ENCODE data around the gene RPL26.
A peak's percentile ranks its signal among the peaks of the same experiment; 100 is the strongest.

The RPL26 gene

GRCh38 chr17:8383143-8383822, at the start of gene RPL26:
Gene RPL26, minus strand, starts transcription at chr17:8383193. Its CDS starts 883 bp downstream, at chr17:8382310.
- Mint-ChIP-seq H3K36me3 (ENCODE audit: low read depth) (peaks cover 40% of the 10 kb centered on the region), H3K27me3 (ENCODE audit: low read depth) (no peaks in the 10 kb centered on the region), H3K27ac (peak within 1 kb of the TSS; percentile 93), H3K4me3 (peak within 1 kb of the TSS; percentile 94), H3K4me1 (ENCODE audit: low read depth) (peaks cover 48% of the 10 kb centered on the region), H3K9me3 (no peaks in the 10 kb centered on the region)

DNA sequence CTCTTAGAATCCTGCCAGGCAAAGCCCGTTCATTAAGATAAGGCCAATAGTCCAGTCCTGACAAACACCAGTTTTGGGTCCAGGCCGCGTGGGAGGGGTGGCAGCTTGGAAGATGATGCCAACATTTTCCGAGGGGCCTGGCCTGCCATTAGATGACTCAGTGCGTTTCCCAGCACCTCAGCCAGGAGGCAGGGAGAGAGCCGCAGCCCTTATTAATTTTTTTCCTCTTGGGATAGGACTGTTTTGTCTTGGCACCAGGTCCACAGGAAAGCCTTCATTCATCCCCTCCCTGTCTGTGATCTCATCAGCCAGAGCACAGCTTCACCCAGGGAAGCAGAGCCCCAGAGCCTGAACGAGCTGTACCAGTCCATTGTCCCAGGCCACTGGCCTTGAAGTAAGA, 48.0 kb upstream of the RPL26 start:
- H3K4me1 Mint-ChIP-seq (ENCODE audit: low read depth), result peaks cover 6% of the 10 kb centered on the region
- no peak overlapping the region for H3K4me3 Mint-ChIP-seq
- no peaks in the 10 kb centered on the region for H3K27me3 Mint-ChIP-seq (ENCODE audit: low read depth)
- H3K36me3 Mint-ChIP-seq (ENCODE audit: low read depth), result no peaks in the 10 kb centered on the region
- H3K9me3 Mint-ChIP-seq, result no peaks in the 10 kb centered on the region
- no peak overlapping the region for H3K27ac Mint-ChIP-seq

GRCh38 chr17:8426802-8427201, 43.8 kb upstream of the RPL26 start:
- Mint-ChIP-seq H3K4me1 (ENCODE audit: low read depth) (no peaks in the 10 kb centered on the region), H3K9me3 (no peaks in the 10 kb centered on the region), H3K36me3 (ENCODE audit: low read depth) (no peaks in the 10 kb centered on the region), H3K27ac (no peak overlapping the region), H3K27me3 (ENCODE audit: low read depth) (peaks cover 13% of the 10 kb centered on the region), H3K4me3 (no peak overlapping the region)

DNA sequence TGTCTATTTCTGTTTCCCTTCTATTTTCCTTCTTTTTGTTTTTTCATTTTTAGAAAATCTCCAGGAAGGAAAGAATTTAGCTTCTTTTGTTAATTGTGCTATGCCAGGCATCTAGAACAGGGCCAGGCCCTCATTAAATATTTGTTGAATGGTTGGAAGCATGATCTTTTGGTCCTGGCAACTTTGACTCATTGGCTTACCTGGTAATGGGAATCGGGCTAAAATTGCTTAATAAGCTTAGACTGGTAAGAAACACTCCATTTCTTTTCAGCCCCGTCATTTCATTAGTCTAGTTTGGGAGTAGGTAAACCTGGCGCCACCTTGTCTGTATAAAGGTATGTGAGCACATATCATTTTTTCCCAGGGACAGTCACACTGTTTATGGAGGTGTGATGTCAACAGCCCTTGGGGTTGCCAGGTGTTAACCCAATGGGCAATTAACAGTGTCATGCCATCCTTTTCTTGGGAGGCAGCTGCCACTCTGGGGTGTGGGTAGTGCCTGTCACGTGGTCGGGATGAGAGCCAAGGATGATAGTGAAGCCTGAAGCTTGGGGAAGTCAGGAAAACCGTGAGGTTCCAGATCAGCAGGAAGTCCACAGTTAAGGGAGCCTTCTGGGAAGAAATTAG, 43.2 kb upstream of the RPL26 start:
- Mint-ChIP-seq H3K9me3 (no peaks in the 10 kb centered on the region), H3K27me3 (ENCODE audit: low read depth) (peaks cover 13% of the 10 kb centered on the region), H3K27ac (no peak overlapping the region)

DNA sequence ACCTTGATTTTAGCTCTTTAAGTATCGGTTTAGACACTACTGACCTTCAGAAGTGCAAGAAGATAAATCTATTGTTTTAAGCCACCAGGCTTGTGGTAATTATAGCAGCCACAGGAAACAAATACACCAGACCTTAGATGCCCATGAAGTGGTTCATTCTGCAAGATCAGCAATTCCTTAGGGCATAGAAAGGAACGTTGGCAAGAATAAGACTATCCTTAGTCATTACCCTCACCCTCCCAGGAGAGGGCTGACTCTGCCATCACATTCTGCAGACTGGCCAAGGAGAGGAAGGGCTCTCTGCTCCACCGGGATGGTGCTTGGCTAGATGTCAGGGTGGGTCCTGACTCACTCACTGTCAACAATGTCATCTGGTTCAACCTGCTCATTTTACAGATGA, 38.6 kb upstream of the RPL26 start:
- no peaks in the 10 kb centered on the region for H3K36me3 Mint-ChIP-seq (ENCODE audit: low read depth)
- no peak overlapping the region for H3K27ac Mint-ChIP-seq
- no peaks in the 10 kb centered on the region for H3K4me1 Mint-ChIP-seq (ENCODE audit: low read depth)
- no peaks in the 10 kb centered on the region for H3K9me3 Mint-ChIP-seq
- peaks cover 45% of the 10 kb centered on the region for H3K27me3 Mint-ChIP-seq (ENCODE audit: low read depth)
- H3K4me3 Mint-ChIP-seq, result no peak overlapping the region

More for the DNA sequence above, 43.2 kb upstream of the RPL26 start:
- Mint-ChIP-seq H3K36me3 (ENCODE audit: low read depth) (no peaks in the 10 kb centered on the region), H3K4me1 (ENCODE audit: low read depth) (no peaks in the 10 kb centered on the region), H3K4me3 (no peak overlapping the region)

GRCh38 chr17:8420041-8420934, 37.3 kb upstream of the RPL26 start:
- Mint-ChIP-seq H3K4me1 (ENCODE audit: low read depth) (no peaks in the 10 kb centered on the region), H3K27me3 (ENCODE audit: low read depth) (peaks cover 53% of the 10 kb centered on the region), H3K27ac (no peak overlapping the region), H3K4me3 (no peak overlapping the region), H3K9me3 (no peaks in the 10 kb centered on the region), H3K36me3 (ENCODE audit: low read depth) (no peaks in the 10 kb centered on the region)

DNA sequence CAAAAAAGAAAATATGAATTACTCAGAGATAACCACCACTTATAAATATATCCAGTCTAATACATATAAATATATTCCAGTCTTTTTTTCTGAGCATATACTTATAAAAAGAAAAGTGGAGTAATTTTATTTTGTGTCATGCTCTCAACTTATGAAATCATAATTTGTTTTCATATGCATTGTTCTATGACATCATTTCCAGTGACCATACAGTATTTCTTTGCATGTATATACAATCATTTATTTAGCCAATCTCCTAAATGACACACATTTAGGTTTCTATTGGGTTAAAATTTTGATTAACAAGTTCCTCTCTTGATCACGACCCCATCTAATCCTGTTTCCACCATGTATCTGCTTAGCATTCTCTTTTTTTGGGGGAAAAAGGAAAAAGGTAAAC, 36.3 kb upstream of the RPL26 start:
- Mint-ChIP-seq H3K27me3 (ENCODE audit: low read depth) (peaks cover 50% of the 10 kb centered on the region), H3K36me3 (ENCODE audit: low read depth) (no peaks in the 10 kb centered on the region), H3K27ac (no peak overlapping the region), H3K9me3 (no peaks in the 10 kb centered on the region), H3K4me1 (ENCODE audit: low read depth) (no peaks in the 10 kb centered on the region), H3K4me3 (no peak overlapping the region)

GRCh38 chr17:8418471-8418870, 35.5 kb upstream of the RPL26 start:
- Mint-ChIP-seq H3K27me3 (ENCODE audit: low read depth) (peaks cover 52% of the 10 kb centered on the region), H3K9me3 (no peaks in the 10 kb centered on the region), H3K4me1 (ENCODE audit: low read depth) (peaks cover 1% of the 10 kb centered on the region), H3K4me3 (no peak overlapping the region), H3K27ac (no peak overlapping the region), H3K36me3 (ENCODE audit: low read depth) (no peaks in the 10 kb centered on the region)

DNA sequence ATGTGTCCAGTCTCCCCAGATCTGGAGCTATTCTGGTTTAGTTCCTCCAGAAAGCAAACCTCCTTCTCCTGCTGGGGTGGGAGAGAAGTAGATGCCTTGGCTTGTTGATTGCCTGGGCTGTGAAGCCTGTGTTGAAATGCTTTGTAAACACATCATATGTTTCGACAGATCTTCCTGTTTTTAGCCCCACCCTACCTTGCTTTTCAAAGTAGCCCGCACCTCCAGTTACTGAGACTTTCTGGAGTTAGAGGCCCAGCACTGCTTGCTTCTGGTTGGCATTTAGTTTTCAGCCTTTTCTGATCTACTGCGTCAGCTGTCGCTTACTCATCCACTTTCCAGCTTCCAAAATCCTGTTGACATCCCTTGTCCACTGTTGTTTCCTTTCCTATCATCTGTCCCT, 34.8 kb upstream of the RPL26 start:
- H3K27ac Mint-ChIP-seq, result no peak overlapping the region
- H3K27me3 Mint-ChIP-seq (ENCODE audit: low read depth), result peaks cover 56% of the 10 kb centered on the region
- H3K4me1 Mint-ChIP-seq (ENCODE audit: low read depth), result peaks cover 3% of the 10 kb centered on the region

DNA sequence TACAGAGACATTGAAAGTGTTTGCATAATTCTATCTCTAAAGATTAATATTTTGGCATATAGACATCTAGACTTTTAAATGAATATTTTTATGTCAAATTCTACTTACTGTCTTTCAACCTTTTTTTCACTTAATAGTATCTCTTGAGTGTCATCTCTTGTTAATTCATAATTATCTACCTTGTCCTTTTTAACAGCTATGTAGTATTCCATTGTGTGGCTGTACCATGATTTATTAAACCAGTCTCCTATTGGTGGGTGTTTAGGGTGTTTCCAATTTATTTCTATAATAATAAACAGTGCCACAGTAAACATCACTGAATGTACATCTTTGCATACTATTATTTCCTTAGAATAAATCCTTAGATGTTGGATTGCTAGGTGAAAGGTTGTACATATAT, 30.9 kb upstream of the RPL26 start:
- Mint-ChIP-seq H3K9me3 (no peaks in the 10 kb centered on the region), H3K27ac (no peak overlapping the region), H3K4me3 (no peak overlapping the region), H3K4me1 (ENCODE audit: low read depth) (peaks cover 8% of the 10 kb centered on the region), H3K36me3 (ENCODE audit: low read depth) (no peaks in the 10 kb centered on the region), H3K27me3 (ENCODE audit: low read depth) (peaks cover 56% of the 10 kb centered on the region)

More for the DNA sequence above, 34.8 kb upstream of the RPL26 start:
- Mint-ChIP-seq H3K9me3 (no peaks in the 10 kb centered on the region), H3K4me3 (no peak overlapping the region), H3K36me3 (ENCODE audit: low read depth) (no peaks in the 10 kb centered on the region)

- Mint-ChIP-seq H3K27me3 (ENCODE audit: low read depth) (peaks cover 51% of the 10 kb centered on the region), H3K9me3 (no peaks in the 10 kb centered on the region), H3K27ac (no peak overlapping the region), H3K4me3 (no peak overlapping the region), H3K36me3 (ENCODE audit: low read depth) (no peaks in the 10 kb centered on the region), H3K4me1 (ENCODE audit: low read depth) (peaks cover 8% of the 10 kb centered on the region)
Measured at GRCh38 chr17:8413328-8413727, 30.3 kb upstream of the RPL26 start.

DNA sequence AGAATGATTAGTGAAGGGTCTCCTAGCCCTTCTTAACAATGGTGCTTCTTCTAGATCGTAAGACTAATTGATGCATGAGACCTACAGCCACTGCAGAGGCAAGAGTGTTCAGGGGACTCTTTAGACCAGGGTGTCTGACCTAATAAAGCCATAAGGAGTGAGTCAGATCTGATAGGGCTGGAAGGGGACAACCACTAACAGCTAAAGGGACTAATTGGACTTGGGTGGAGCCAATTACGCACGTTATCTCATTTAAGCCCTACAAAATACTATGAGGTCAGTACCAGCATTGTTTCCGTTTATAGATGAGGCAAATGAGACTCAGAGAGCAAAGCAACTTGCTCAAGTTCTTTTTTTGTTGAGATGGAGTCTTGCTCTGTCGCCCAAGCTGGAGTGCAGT, 29.1 kb upstream of the RPL26 start:
- no peak overlapping the region for H3K4me3 Mint-ChIP-seq
- H3K36me3 Mint-ChIP-seq (ENCODE audit: low read depth), result no peaks in the 10 kb centered on the region
- peaks cover 39% of the 10 kb centered on the region for H3K27me3 Mint-ChIP-seq (ENCODE audit: low read depth)
- no peaks in the 10 kb centered on the region for H3K9me3 Mint-ChIP-seq
- peaks cover 8% of the 10 kb centered on the region for H3K4me1 Mint-ChIP-seq (ENCODE audit: low read depth)
- H3K27ac Mint-ChIP-seq, result no peak overlapping the region

DNA sequence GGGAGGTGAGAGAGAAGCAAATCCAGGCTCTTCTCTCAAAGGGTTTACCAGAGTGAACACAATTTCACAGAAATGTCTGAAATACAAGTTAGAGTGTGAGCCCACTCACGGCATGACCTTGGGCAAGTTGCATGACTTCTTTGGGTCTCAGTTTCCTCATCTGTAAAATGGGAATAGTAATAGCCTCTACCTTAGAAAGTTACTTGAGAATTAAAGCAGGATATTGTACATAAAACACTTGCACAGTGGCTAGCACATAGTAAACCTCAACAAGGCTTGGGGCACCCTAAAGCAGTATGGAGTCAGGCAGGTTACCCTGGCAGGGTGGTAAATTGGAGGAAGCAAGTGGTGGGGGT, 27.9 kb upstream of the RPL26 start:
- Mint-ChIP-seq H3K27me3 (ENCODE audit: low read depth) (peaks cover 30% of the 10 kb centered on the region), H3K27ac (no peak overlapping the region), H3K36me3 (ENCODE audit: low read depth) (no peaks in the 10 kb centered on the region), H3K4me1 (ENCODE audit: low read depth) (peaks cover 8% of the 10 kb centered on the region), H3K4me3 (no peak overlapping the region), H3K9me3 (no peaks in the 10 kb centered on the region)

DNA sequence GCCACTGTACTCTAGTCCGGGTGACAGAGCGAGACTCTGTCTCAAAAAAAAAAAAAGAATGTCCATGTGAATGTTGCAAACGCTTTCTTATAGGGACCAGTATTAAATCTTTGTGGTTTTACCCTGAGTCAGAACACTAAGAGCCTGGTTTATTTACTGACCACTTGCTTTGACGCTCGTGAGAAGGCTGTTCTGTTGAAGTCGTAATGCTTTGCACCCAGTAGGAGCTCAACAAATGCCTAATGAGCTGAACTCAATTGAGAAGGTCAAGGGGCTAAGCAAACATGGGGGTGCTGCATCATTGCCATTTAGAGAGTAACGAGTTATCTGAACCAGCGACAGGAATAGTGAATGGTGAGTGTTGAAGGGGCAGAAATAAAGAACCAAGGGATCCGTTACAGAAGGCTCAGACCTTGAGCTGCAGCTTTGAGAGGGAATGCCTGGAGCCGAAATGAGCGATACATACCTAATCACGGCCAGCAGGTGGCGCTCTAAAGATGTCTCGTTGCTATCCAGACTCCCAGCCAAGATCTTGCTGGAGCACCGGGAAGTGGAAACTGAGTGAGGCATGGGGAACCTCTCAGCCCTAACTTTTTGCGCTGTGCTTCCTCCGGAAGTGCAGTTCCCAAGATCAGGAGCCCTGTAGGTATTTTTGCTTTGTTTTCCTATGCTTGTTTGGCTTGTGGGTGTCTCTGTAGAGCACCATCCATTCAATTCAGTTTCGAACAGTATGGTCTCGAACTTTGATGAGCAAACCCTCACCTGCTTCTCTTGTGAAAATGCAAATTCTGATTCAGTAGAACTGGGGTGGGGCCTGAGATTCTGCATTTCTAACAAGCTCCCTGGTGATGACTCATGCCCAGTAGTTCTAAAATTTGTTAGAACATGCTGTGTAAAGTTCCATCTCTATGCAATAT, 27.2 kb upstream of the RPL26 start:
- H3K4me1 Mint-ChIP-seq (ENCODE audit: low read depth), result peaks cover 8% of the 10 kb centered on the region
- H3K4me3 Mint-ChIP-seq, result no peak overlapping the region
- H3K9me3 Mint-ChIP-seq, result no peaks in the 10 kb centered on the region
- no peak overlapping the region for H3K27ac Mint-ChIP-seq
- H3K27me3 Mint-ChIP-seq (ENCODE audit: low read depth), result peaks cover 29% of the 10 kb centered on the region
- H3K36me3 Mint-ChIP-seq (ENCODE audit: low read depth), result no peaks in the 10 kb centered on the region
